HG02623 (cell line): ENCODE results near the gene MAPK8.
A peak's percentile ranks its signal among the peaks of the same experiment; 100 is the strongest.
"Not testable (repeated sequence)": the region's sequence is repeated elsewhere in the genome, so short reads cannot be mapped to it uniquely, and the experiment has no call there.

Source experiments
- ATAC-seq: cut with Tn5 transposase; IDR thresholded peaks from one replicate; pipeline ENCODE4 v1.9.1; 2021; ENCODE audit warnings: moderate library complexity; ENCODE audit not compliant: unreplicated experiment

MAPK8 gene

GRCh38 chr10:48333856-48334255 lies 27.4 kb downstream of the MAPK8 start:
- ATAC-seq, result no peak

- no peak for ATAC-seq
These were observed 29.3 kb downstream of the MAPK8 start for GRCh38 chr10:48335788-48336187.

GRCh38 chr10:48336978-48337599 lies 30.6 kb downstream of the MAPK8 start:
- ATAC-seq, result peak; percentile 84

- ATAC-seq, result no peak
These were observed 34.3 kb downstream of the MAPK8 start for GRCh38 chr10:48340734-48341133.

- no peak for ATAC-seq
These were observed 36.6 kb downstream of the MAPK8 start for GRCh38 chr10:48343106-48343505.

GRCh38 chr10:48343921-48344598 lies 37.6 kb downstream of the MAPK8 start:
- no peak for ATAC-seq

GRCh38 chr10:48346248-48346647 lies 39.8 kb downstream of the MAPK8 start:
- not testable (repeated sequence) for ATAC-seq

GRCh38 chr10:48347539-48347938 lies 41.1 kb downstream of the MAPK8 start:
- ATAC-seq, result not testable (repeated sequence)

- ATAC-seq, result not testable (repeated sequence)
These were observed 41.5 kb downstream of the MAPK8 start for GRCh38 chr10:48347943-48348342.

- no peak for ATAC-seq
These were observed 46.8 kb downstream of the MAPK8 start for GRCh38 chr10:48353246-48353645.

- ATAC-seq, result no peak
These were observed 51.2 kb downstream of the MAPK8 start for GRCh38 chr10:48357631-48358030.

- no peak for ATAC-seq
These were observed 51.7 kb downstream of the MAPK8 start for GRCh38 chr10:48358162-48358561.

- no peak for ATAC-seq
These were observed 52.4 kb downstream of the MAPK8 start for GRCh38 chr10:48358838-48359237.

- ATAC-seq, result no peak
These were observed 54.7 kb downstream of the MAPK8 start for GRCh38 chr10:48361176-48361575.

GRCh38 chr10:48363617-48364355 lies 57.3 kb downstream of the MAPK8 start:
- no peak for ATAC-seq

- no peak for ATAC-seq
These were observed 58.4 kb downstream of the MAPK8 start for GRCh38 chr10:48364659-48365405.

GRCh38 chr10:48365668-48366067 lies 59.2 kb downstream of the MAPK8 start:
- no peak for ATAC-seq

GRCh38 chr10:48366261-48366660 lies 59.8 kb downstream of the MAPK8 start:
- ATAC-seq, result no peak

- ATAC-seq, result no peak
These were observed 63.0 kb downstream of the MAPK8 start for GRCh38 chr10:48369501-48369900.

GRCh38 chr10:48377751-48378530 lies 71.5 kb downstream of the MAPK8 start:
- ATAC-seq, result no peak

GRCh38 chr10:48378675-48379074 lies 72.2 kb downstream of the MAPK8 start:
- no peak for ATAC-seq
